WTC11 (cell line): ENCODE measurements around the gene KLHL18. TPM values are rescaled to one million over a fixed set of nuclear protein-coding genes. Genes with fewer than 3 reads are reported as not detected.

Experiments used
- ATAC-seq: fragments of 200-7000 bp; cut with Tn5 transposase; 2 replicates; pipeline ENCODE4 v1.10.0; 2021; ENCODE audit warnings: mild to moderate bottlenecking, moderate library complexity
- CTCF ChIA-PET: fragments of 300-600 bp; sonication (Branson Sonifier 250); formaldehyde crosslinking; loops from one replicate; lab custom pipeline; 2021; ENCODE audit warnings: antibody characterized with exemption; lab: Charles Lee
- POLR2A ChIA-PET: fragments of 350-600 bp; sonication (Branson Sonifier 250); formaldehyde crosslinking; loops from one replicate; lab custom pipeline; 2021; ENCODE audit warnings: antibody characterized with exemption; lab: Charles Lee
- DNase-seq: peaks from one replicate; pipeline ENCODE4 v3.0.0; 2021; ENCODE audit warnings: low spot score
- H3K27ac Mint-ChIP-seq: 2 replicates; pipeline ENCODE4 v1.8.0; 2021; ENCODE audit warnings: mixed read lengths
- H3K27me3 Mint-ChIP-seq: 2 replicates; pipeline ENCODE4 v1.8.0; 2021; ENCODE audit warnings: low read depth, mild to moderate bottlenecking, moderate library complexity, mixed read lengths
- H3K36me3 Mint-ChIP-seq: 2 replicates; pipeline ENCODE4 v1.8.0; 2021; ENCODE audit warnings: mixed read lengths
- H3K4me1 Mint-ChIP-seq: 2 replicates; pipeline ENCODE4 v1.8.0; 2022; ENCODE audit warnings: mixed read lengths
- H3K4me3 Mint-ChIP-seq: 2 replicates; pipeline ENCODE4 v1.8.0; 2021; ENCODE audit warnings: mild to moderate bottlenecking, moderate library complexity, mixed read lengths
- H3K9me3 Mint-ChIP-seq: 2 replicates; pipeline ENCODE4 v1.8.0; 2021; ENCODE audit warnings: mixed read lengths
- ATF3 ChIP-seq: sonication (generic); formaldehyde crosslinking; conservative IDR thresholded peaks from 2 replicates; pipeline ENCODE4 v1.8.1; 2022; ENCODE audit warnings: mild to moderate bottlenecking, missing genetic modification reagents
- CBFB ChIP-seq: sonication (generic); formaldehyde crosslinking; IDR thresholded peaks from 2 replicates; pipeline ENCODE4 v1.8.1; 2022; ENCODE audit warnings: mild to moderate bottlenecking, low read depth, missing genetic modification reagents
- FOXK1 ChIP-seq: sonication (generic); formaldehyde crosslinking; IDR thresholded peaks from 2 replicates; pipeline ENCODE4 v1.8.0; 2022; ENCODE audit warnings: mild to moderate bottlenecking, moderate library complexity, missing genetic modification reagents
- FOXP1 ChIP-seq: sonication (generic); formaldehyde crosslinking; IDR thresholded peaks from 2 replicates; pipeline ENCODE4 v1.8.0; 2022; ENCODE audit warnings: missing genetic modification reagents, mild to moderate bottlenecking, moderate library complexity, borderline replicate concordance
- GABPB1 ChIP-seq: sonication (generic); formaldehyde crosslinking; IDR thresholded peaks from 2 replicates; pipeline ENCODE4 v1.8.1; 2023; ENCODE audit warnings: mild to moderate bottlenecking, missing genetic modification reagents
- NFE2L1 ChIP-seq: sonication (generic); formaldehyde crosslinking; IDR thresholded peaks from 2 replicates; pipeline ENCODE4 v1.8.1; 2023; ENCODE audit warnings: missing genetic modification reagents
- NR2C2 ChIP-seq: sonication (generic); formaldehyde crosslinking; IDR thresholded peaks from 2 replicates; pipeline ENCODE4 v1.8.0; 2022; ENCODE audit warnings: mild to moderate bottlenecking, missing genetic modification reagents
- SMAD4 ChIP-seq: sonication (generic); formaldehyde crosslinking; IDR thresholded peaks from 2 replicates; pipeline ENCODE4 v1.8.0; 2022; ENCODE audit warnings: mild to moderate bottlenecking, missing genetic modification reagents
- SP1 ChIP-seq: sonication (generic); formaldehyde crosslinking; conservative IDR thresholded peaks from 2 replicates; pipeline ENCODE4 v1.8.1; 2022; ENCODE audit warnings: missing genetic modification reagents
- TCF7 ChIP-seq: sonication (generic); formaldehyde crosslinking; IDR thresholded peaks from 2 replicates; pipeline ENCODE4 v1.8.0; 2022; ENCODE audit warnings: mild to moderate bottlenecking, low read depth, missing genetic modification reagents, moderate library complexity
- TEAD1 ChIP-seq: sonication (generic); formaldehyde crosslinking; IDR thresholded peaks from 2 replicates; pipeline ENCODE4 v1.8.0; 2022; ENCODE audit warnings: mild to moderate bottlenecking, missing genetic modification reagents
- USF1 ChIP-seq: sonication (generic); formaldehyde crosslinking; IDR thresholded peaks from 2 replicates; pipeline ENCODE4 v1.8.0; 2022; ENCODE audit warnings: mild to moderate bottlenecking, missing genetic modification reagents
- ZNF232 ChIP-seq: sonication (generic); formaldehyde crosslinking; IDR thresholded peaks from 2 replicates; pipeline ENCODE4 v1.8.0; 2022; ENCODE audit warnings: mild to moderate bottlenecking, missing genetic modification reagents
- ZNF263 ChIP-seq: sonication (generic); formaldehyde crosslinking; IDR thresholded peaks from 2 replicates; pipeline ENCODE4 v1.8.1; 2022; ENCODE audit warnings: low read depth, mild to moderate bottlenecking, moderate library complexity, missing genetic modification reagents
- ZNF416 ChIP-seq: fragments of 250-450 bp; sonication (Bioruptor Pico); IDR thresholded peaks from 2 replicates; pipeline ENCODE4 v1.9.0; 2021; ENCODE audit warnings: mild to moderate bottlenecking, inconsistent platforms
- total RNA-seq: library from RNA; stranded (reverse); gene quantifications from 3 replicates; pipeline ENCODE4 v1.2.3, GENCODE V29; 2021
- TF ChIP-seq, protein P1 (sequence below): sonication (generic); formaldehyde crosslinking; IDR thresholded peaks from 2 replicates; pipeline ENCODE4 v1.8.1; 2022; ENCODE audit warnings: low read depth, mild to moderate bottlenecking, moderate library complexity, missing genetic modification reagents, borderline replicate concordance
- TF ChIP-seq, protein P2 (sequence below): fragments of 250-450 bp; sonication (Bioruptor Pico); IDR thresholded peaks from 2 replicates; pipeline ENCODE4 v1.9.0; 2021; ENCODE audit warnings: mild to moderate bottlenecking, borderline replicate concordance
- TF ChIP-seq, protein P3 (sequence below): sonication (generic); formaldehyde crosslinking; IDR thresholded peaks from 2 replicates; pipeline ENCODE4 v1.8.0; 2023; ENCODE audit warnings: mild to moderate bottlenecking, missing genetic modification reagents

KLHL18 gene
- total RNA-seq, 1 experiment from 2014 or later, result 28.4 TPM

- Mint-ChIP-seq H3K9me3 (no peaks in the 10 kb centered on the region), H3K36me3 (peaks cover 43% of the 10 kb centered on the region), H3K27ac (no peak overlapping the region), H3K4me1 (no peaks in the 10 kb centered on the region), H3K27me3 (no peaks in the 10 kb centered on the region), H3K4me3 (no peak overlapping the region)
- DNase-seq, result no peak
- ChIA-PET POLR2A (interaction anchor here (0.5 kb wide), 1 partner anchor 26 kb away, joined by 3 read pairs; no protein-coding TSS in a partner anchor), CTCF (interaction anchor here (0.7 kb wide), 2 partner anchors 29 to 182 kb away, joined by 5 read pairs; no protein-coding TSS in a partner anchor)
- ATAC-seq, result no peak
- no peak for TF ChIP-seq SMAD4 (CRISPR knock-in tag)
- TF ChIP-seq CBFB, result no peak
- no peak for TF ChIP-seq NFE2L1 (CRISPR knock-in tag)
- TF ChIP-seq USF1 (CRISPR knock-in tag), result no peak
- TF ChIP-seq TCF7 (CRISPR knock-in tag), result no peak
- TF ChIP-seq FOXP1 (CRISPR knock-in tag), result no peak
- TF ChIP-seq ZNF416 (CRISPR knock-in tag), result no peak
- TF ChIP-seq ZNF232 (CRISPR knock-in tag), result no peak
- TF ChIP-seq, protein P1, sequence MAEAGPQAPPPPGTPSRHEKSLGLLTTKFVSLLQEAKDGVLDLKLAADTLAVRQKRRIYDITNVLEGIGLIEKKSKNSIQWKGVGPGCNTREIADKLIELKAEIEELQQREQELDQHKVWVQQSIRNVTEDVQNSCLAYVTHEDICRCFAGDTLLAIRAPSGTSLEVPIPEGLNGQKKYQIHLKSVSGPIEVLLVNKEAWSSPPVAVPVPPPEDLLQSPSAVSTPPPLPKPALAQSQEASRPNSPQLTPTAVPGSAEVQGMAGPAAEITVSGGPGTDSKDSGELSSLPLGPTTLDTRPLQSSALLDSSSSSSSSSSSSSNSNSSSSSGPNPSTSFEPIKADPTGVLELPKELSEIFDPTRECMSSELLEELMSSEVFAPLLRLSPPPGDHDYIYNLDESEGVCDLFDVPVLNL (CRISPR knock-in tag), result no peak
- TF ChIP-seq TEAD1 (CRISPR knock-in tag), result no peak
- TF ChIP-seq FOXK1, result no peak
Observed at GRCh38 chr3:47342151-47342550, 59.4 kb downstream of the KLHL18 start.

- Mint-ChIP-seq H3K27me3 (no peaks in the 10 kb centered on the region), H3K4me1 (no peaks in the 10 kb centered on the region), H3K9me3 (no peaks in the 10 kb centered on the region), H3K36me3 (peaks cover 36% of the 10 kb centered on the region), H3K4me3 (no peak overlapping the region), H3K27ac (no peak overlapping the region)
- no peak for TF ChIP-seq GABPB1 (CRISPR knock-in tag)
- no peak for TF ChIP-seq NR2C2 (CRISPR knock-in tag)
- DNase-seq, result no peak
- ChIA-PET CTCF (interaction anchor here (0.6 to 1.4 kb wide), 2 partner anchors 344 to 433 kb away, joined by 3 read pairs; no protein-coding TSS in a partner anchor), POLR2A (interaction anchor here (0.5 kb wide), 1 partner anchor 25 kb away, joined by 3 read pairs; no protein-coding TSS in a partner anchor)
- no peak for ATAC-seq
Observed at GRCh38 chr3:47342812-47343211, 60.1 kb downstream of the KLHL18 start.

DNA sequence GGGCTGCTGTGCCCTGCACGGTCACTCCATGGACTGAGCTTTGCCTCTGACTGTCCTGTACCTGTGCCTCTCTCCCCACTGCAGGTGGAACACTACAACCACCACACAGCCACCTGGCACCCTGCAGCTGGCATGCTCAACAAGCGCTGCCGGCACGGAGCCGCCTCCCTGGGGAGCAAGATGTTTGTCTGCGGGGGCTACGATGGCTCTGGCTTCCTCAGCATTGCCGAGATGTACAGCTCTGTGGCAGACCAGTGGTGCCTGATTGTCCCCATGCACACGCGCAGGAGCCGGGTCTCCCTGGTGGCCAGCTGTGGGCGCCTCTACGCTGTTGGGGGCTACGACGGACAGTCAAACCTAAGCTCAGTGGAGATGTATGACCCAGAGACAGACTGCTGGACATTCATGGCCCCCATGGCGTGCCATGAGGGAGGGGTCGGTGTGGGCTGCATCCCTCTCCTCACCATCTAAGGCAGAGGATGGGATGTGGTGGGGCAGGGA, 60.8 kb downstream of the KLHL18 start:
- TF ChIP-seq NR2C2 (CRISPR knock-in tag) (no peak), SP1 (no peak), ATF3 (CRISPR knock-in tag) (no peak), ZNF263 (CRISPR knock-in tag) (no peak), ZNF232 (CRISPR knock-in tag) (no peak)
- TF ChIP-seq, protein P2, sequence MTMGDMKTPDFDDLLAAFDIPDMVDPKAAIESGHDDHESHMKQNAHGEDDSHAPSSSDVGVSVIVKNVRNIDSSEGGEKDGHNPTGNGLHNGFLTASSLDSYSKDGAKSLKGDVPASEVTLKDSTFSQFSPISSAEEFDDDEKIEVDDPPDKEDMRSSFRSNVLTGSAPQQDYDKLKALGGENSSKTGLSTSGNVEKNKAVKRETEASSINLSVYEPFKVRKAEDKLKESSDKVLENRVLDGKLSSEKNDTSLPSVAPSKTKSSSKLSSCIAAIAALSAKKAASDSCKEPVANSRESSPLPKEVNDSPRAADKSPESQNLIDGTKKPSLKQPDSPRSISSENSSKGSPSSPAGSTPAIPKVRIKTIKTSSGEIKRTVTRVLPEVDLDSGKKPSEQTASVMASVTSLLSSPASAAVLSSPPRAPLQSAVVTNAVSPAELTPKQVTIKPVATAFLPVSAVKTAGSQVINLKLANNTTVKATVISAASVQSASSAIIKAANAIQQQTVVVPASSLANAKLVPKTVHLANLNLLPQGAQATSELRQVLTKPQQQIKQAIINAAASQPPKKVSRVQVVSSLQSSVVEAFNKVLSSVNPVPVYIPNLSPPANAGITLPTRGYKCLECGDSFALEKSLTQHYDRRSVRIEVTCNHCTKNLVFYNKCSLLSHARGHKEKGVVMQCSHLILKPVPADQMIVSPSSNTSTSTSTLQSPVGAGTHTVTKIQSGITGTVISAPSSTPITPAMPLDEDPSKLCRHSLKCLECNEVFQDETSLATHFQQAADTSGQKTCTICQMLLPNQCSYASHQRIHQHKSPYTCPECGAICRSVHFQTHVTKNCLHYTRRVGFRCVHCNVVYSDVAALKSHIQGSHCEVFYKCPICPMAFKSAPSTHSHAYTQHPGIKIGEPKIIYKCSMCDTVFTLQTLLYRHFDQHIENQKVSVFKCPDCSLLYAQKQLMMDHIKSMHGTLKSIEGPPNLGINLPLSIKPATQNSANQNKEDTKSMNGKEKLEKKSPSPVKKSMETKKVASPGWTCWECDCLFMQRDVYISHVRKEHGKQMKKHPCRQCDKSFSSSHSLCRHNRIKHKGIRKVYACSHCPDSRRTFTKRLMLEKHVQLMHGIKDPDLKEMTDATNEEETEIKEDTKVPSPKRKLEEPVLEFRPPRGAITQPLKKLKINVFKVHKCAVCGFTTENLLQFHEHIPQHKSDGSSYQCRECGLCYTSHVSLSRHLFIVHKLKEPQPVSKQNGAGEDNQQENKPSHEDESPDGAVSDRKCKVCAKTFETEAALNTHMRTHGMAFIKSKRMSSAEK (CRISPR knock-in tag), result no peak
- TF ChIP-seq, protein P3, sequence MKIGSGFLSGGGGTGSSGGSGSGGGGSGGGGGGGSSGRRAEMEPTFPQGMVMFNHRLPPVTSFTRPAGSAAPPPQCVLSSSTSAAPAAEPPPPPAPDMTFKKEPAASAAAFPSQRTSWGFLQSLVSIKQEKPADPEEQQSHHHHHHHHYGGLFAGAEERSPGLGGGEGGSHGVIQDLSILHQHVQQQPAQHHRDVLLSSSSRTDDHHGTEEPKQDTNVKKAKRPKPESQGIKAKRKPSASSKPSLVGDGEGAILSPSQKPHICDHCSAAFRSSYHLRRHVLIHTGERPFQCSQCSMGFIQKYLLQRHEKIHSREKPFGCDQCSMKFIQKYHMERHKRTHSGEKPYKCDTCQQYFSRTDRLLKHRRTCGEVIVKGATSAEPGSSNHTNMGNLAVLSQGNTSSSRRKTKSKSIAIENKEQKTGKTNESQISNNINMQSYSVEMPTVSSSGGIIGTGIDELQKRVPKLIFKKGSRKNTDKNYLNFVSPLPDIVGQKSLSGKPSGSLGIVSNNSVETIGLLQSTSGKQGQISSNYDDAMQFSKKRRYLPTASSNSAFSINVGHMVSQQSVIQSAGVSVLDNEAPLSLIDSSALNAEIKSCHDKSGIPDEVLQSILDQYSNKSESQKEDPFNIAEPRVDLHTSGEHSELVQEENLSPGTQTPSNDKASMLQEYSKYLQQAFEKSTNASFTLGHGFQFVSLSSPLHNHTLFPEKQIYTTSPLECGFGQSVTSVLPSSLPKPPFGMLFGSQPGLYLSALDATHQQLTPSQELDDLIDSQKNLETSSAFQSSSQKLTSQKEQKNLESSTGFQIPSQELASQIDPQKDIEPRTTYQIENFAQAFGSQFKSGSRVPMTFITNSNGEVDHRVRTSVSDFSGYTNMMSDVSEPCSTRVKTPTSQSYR (CRISPR knock-in tag), result no peak
- Mint-ChIP-seq H3K9me3 (no peaks in the 10 kb centered on the region), H3K36me3 (peaks cover 30% of the 10 kb centered on the region), H3K4me1 (no peaks in the 10 kb centered on the region), H3K4me3 (no peak overlapping the region), H3K27ac (no peak overlapping the region), H3K27me3 (no peaks in the 10 kb centered on the region)
- ChIA-PET CTCF (interaction anchor here (0.6 to 1.4 kb wide), 3 partner anchors 28 to 434 kb away, joined by 3 to 4 read pairs (median 3); no protein-coding TSS in a partner anchor), POLR2A (no interaction called here)
- ATAC-seq (no peak), DNase-seq (no peak)
